NCI-H2227 treated with DMSO at 0.1 percent for 48 hours (cell line): ENCODE data around the gene BRPF1.
"Not testable (repeated sequence)": the region's sequence is repeated elsewhere in the genome, so short reads cannot be mapped to it uniquely, and the experiment has no call there.

ENCODE experiments used
- DNase-seq: peaks from one replicate; lab custom pipeline; 2025; lab: John Stamatoyannopoulos, UW

BRPF1 gene

DNA sequence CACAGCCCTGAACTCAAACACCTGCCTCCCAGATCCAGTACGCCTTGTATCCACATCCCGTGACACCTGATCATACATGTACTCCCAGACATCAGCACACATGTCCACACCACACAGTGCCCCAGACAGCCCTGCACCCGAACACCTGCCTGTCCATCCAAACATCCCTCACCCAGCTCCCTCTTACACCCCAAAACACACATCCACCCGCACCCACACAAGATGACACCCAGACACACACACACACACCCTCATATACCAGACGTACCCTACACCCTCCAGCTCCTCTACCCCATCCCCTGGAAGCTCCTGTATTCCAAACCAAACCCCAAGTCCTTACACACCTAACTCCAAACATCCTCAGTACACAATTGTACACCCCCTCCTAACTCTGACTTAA lies 37.5 kb downstream of the BRPF1 start:
- no peak for DNase-seq

DNA sequence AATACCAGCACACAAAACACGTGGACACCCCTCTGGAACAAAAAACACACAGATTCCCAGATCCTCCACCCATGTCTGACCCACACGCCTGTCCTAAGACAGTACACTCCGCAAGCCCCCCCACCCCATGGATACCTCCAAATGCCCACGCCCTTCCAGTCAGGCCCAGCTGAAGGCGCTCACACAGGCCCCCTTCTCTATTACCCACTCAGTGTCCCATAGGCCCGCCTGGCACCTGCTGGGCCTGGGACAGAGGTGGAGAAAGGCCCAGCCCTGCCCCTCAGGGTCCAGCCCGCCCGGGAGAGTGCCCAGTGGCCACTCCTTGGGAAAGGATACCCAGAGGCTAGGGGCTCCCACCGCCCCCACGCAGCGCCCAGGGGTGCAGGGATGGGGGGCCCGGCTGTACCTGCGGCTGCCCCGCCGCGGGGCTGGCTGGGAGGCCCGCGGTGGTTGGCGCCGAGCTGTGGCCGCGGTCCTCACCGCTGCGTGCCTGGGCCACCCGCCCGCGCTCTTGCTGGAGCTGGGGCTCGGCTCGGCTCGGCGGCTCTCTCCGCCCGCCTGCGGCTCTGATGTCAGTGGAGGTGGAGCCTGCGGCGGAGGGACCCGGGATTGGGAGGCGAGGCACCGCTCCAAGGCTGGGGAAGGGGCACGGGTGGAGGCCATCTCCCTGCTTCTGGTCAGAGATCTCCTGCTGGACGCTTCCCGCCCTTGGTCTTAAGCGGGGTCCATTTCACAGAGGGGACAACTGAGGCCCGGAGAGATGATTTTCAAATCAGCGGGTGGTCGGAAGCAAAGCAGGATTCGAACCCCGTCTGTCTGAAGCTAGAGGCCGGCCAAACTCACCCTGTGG lies 38.1 kb downstream of the BRPF1 start, which contains the start of gene CAMK1:
Gene CAMK1 (minus strand): TSS at position 522 of the 850 bp plus-strand sequence. CDS start 2,198 bp downstream, outside the sequence.
- peak; percentile 47 for DNase-seq

DNA sequence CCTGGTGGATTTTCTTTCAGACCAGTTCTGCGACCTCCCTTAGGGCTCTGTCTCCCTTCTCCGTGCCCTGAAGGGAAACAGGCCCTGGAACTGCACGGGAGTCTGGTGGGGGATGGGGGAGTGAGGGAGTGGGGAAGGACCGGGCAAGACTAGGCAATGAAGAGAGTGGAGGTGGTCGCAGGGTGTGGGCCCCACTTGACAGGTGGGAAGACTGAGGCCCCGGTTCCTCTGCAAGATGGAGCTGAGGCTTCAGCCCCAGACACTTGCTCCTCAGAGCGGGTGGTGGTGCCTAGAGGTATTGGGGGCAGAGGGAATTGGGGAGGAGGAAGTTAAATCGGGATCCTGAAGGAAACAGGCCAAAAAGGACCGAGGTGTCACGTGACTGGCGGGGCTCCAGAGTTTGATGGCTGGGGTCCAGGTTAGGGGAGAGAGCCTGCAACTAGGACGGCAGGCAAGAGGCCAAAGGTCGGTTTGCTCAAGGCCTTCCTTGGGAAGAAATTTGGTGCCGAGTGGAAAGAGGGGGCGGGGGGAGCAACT lies 38.8 kb downstream of the BRPF1 start:
- DNase-seq: no peak

DNA sequence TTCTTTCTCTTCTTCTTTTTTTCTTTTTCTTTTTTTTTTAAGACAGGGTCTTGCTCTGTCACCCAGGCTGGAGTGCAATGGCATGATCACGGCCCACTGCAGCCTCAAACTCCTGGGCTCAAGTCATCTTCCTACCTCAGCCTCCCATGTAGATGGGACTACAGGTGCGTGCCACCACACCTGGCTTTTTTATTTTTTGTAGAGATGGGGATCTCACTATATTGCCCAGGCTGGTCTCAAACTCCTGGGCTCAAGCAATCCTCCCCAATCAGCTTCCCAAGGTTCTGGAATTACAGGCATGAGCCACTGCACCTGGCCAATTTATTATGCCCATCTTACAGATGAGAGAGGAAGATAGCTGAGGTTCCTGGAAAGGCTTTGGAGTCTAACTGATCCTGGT lies 39.5 kb downstream of the BRPF1 start:
- DNase-seq: not testable (repeated sequence)

DNA sequence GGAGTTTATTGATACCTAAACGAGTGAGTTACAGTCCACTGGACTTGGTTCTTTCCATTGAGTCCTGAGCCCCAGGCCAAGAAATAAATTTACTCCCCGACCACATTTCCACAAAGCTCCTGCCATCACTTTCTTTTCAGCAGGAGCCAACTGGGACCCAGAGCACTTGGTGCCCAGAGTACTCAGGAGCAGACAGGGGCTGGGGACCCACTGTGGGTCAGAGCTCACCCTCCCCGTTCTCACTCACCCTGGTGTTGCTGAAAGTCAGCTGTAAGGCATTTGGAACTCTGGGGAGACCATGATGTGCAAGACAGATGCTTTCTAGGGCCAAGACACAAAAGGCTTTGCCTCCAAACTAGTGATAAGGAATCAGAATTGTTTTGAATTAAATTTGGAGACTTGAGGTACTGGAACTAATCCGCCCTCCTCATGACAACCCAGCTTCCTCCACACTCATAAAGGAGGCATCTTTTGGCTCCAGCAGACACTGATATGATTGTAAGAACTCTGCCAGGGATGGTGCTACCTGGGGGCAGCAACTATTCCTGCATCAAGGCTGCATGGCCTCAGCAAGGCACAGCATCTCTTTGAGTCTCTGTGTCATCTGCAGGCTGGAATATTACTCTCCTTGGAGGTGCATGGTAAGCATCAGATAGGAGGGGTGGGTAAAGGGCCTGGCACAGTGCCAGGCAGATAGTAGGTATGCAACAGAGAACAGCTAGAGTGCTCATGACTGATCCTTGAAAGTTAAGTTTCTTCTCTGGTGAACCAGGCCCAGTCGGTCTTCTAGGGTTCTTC lies 45.6 kb downstream of the BRPF1 start:
- no peak for DNase-seq

DNA sequence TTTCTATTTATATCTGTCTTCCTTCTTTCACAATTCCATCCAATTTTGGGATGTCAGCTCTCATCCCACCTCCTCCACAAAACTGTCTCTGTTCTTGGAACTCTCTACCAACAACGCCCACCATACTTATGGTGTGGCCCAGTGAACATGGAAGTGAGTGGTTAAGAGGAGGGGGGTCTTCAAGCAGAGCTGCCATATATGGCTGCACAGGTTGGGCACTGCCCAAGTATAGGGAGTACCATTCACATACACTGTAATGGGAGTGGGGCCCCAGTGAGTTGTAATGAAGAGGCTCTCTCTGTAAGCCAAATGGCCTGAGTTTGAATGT lies 46.1 kb downstream of the BRPF1 start:
- no peak for DNase-seq

DNA sequence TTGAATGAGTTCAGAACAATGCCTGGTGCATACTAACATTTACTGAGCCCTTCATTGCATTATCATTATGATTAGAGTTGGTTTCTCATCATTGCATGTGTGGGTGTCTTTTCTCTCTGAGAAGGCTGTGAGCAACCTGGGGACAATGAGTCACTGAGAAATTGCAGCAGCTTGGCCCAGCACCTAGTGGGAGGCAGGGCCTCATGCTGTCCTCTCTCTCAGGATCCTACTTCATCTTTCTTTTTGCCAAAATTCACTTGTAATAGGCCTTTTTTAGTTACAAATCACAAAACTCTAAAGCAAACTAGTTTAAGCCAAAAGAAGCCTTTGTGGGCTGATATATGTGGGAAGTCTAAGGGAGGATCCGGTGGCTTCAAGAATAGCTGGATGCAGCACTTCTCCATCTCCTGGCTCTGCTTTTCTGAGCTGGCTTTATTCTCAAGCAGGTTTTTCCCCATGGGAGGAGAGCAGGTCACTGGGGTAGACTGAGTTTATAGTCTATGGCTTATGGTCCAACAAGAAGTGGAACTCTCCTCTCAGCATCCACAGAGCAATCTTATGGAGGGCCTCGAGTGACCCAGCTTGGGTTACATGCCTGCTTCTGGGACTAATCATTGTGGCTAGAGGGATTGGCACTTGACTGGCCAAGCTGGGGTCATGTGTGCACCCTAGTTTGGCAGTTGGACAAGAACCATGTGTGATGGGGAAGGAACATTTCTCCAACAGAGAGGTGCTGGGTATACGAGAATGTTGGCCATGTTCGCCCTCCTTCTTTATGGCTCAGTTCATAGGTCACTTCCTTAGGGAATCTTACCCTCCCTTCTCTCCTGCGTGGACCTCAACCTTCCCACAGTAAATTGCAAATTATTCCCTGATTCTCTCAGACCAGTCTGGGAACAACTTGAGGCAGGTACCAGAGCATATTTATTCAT lies 46.9 kb downstream of the BRPF1 start:
- DNase-seq: no peak

DNA sequence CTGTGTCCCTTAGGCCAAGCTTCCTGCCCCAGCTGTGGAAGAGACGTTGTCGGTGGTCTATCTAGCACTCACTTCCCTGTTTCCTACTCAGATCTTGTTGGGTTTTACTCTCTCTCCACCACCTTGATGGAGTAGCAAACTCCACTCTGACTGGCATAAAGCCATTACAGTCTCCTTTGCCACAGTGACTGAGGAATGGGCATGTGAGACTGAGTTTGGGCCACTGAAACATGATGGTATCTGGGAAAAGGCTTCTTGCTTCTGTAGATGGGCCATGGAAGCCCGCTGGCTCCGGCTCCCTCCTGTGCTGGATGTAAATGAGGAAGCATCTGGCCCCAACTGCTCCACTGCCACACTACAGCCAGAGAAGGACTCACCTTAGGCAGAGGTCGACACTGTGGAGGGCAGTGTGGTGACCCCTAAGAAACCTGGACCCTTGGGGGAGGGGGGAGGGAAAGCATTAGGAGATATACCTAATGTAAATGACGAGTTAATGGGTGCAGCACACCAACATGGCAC lies 47.6 kb downstream of the BRPF1 start:
- no peak for DNase-seq

DNA sequence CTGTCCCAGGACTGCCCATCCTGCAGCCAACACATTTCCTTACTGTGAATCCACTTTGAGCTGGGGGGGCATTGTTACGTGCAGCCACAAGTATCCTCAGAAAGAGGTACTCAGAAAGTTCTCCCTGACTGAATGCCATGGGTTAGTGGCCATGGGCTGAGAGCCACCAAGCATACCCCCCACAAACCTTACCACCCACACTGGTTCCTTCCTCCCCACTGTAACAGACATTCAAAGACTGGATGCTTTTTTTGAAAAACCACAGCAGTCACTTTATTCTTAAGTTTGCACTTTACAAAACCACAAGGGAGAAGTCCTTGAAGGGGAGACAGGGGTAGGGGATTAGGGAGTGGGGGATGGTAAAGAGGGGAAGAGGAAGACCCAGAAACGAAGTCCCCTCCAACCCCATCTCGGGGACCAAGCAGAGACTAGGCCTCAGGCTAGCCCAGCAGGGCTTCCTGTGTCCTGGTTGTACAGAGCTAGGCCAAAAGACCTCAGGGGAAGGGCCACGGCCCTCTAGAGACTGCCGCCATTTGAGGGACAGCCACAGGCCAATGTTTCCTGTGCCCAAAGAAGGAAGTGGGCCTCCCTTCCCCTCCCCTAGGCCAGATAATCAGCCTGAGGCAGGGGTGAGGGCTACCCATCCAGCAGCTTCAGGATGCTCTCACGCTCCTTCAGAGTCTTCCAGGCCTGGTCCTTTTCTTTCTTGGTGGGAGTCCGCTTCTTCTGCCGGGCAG lies 48.4 kb downstream of the BRPF1 start:
- no peak for DNase-seq

DNA sequence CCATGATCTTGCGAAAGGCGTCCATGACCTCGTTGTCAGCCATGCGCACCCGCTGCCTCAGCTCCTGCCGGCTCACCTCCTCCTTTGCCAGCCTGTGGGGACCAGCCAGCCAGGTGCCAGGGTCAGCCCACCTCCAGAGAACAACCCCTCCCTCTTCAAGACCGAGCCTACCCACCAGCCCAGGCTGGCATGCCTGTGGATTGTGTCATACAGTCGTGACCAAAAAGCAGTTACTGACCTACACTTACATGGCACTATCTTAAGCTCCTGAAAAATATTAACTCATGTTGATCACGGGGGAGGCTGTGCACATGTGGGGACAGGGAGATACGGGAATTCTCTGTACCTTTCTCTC lies 48.9 kb downstream of the BRPF1 start:
- DNase-seq: no peak

DNA sequence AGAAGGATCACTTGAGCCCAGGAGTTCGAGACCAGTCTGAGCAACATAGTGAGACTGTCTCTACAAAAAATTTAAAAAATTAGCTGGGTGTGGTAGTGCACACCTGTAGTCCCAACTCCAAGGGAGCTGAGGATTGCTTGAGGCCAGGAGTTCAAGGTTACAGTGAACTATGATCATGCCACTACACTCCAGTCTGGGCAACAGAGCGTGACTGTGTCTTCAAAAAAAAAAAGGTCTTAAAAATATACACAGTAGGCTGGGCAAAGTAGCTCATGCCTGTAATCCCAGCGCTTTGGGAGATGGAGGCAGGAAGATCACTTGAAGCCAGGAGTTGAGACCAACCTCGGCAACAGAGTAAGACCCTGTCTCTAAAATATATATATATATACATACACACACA lies 49.4 kb downstream of the BRPF1 start:
- no peak for DNase-seq

DNA sequence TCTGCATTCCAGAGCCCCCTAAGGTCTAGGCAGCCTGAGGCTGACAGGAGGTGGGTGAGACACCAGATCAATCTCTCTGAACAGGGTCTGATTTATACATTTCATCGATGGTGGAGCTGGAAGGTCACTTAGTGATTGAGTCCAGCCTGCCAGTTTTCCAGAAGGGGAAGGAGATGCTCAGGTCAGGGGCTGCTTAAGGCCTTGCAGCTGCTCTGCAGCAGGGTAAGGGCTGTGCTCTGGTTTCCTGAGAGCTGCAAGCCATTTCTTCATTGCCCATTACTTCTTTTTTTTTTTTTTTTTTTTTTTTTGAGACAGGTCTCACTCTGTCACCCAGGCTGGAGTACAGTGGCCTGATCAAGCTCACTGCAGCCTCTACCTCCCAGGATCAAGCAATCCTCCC lies 50.0 kb downstream of the BRPF1 start:
- no peak for DNase-seq

DNA sequence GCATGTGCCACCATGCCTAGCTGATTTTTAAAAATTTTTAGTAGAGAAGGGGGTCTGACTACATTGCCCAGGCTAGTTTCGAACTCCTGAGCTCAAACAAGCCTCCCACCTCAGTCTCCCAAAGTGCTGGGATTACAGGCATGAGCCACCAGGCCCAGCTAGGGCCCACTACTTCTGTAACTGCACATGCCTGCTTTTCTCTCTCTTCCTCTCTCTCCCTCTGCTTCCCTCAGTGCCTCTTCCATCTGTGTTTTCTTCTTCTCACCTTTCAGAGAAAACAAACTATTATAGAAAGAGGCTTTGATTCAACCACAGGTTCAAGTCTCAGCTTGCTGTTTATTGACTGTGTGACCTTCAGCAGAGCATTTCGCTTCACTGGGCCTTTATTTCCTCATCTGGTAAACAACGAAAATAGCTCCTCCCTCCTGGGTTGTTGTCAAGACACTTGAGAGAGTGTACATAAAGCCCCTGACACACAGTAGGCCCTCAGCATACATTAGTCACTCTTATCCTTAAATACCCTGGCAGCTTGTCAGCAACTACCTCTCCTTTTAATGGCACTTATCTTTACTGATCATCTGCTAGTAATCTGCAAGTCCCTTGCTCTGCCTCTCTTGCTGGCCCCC lies 50.6 kb downstream of the BRPF1 start:
- no peak for DNase-seq

DNA sequence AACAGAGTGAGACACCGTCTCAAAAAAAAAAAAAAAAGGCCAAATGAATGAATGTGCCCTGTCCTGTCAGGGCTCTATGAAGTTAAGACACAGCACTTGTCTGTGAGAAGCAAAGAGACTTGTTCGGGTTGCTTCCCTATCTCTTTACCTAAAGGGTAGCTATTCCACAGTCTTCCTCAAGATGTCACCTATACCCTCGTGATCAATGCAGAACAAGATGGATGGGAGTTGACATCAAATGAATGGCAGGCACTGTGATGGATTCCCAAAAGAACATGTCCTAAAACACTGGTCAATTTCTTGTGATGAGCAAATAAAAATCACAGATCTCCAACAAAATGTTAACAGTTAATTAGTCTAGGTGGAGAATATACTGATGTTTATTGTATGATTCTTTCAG lies 51.2 kb downstream of the BRPF1 start:
- no peak for DNase-seq

DNA sequence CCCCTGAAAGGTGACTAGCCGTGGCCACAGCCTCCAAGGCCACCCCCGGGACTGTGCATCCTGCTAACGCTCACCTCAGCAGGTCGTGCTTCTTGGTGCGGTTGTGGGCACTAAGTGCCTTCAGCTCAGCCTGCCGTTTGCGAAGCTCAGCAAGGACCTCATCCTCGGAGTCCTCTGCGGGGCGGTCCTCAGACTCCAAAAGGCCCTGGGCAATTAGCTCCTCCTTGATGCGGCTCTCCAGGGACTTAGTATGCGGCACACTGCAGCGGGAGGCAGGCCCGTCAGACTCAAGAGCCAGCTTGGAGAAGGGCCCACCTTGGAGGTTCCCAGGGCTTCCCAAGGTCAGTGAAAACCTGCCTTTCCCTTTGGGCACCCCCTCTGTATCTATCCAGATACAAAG lies 52.4 kb downstream of the BRPF1 start:
- no peak for DNase-seq

DNA sequence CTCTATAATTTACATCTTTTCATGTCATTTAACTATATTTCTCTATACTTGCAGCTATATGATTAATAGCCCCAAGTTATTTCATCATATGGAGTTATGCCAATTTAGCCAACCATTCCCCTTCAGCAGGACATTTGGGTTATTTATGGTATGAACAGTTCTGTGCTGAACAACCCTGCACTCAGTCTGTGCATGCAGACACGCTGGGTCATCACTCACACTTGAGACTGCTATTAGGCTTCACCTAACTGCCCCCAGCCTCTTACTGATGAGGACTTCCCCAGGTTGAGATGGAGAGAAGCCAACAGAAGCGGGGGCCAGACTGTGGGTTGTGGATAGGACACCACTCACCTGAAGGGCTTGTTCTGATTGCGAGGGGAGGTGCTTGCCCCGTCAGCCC lies 53.4 kb downstream of the BRPF1 start:
- DNase-seq: peak; percentile 4

DNA sequence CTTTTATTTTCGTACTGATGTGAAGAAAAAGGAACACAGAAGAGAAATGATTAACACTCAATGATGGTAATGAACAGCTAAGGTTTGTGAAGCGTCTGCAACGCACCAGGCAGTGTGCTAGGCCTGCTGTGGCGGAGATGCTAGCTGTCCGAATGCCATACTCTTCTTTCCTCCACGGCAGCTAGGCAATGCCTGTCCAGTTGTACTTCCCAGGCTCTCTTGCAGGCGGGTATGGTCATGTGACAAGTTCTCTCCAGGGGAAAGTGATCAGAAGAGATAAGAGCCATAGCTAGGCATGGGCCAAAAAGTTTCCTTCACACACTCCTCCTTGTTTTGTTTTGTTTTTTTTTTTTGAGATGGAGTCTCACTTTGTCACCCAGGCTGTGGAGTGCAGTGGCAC lies 54.1 kb downstream of the BRPF1 start:
- no peak for DNase-seq

DNA sequence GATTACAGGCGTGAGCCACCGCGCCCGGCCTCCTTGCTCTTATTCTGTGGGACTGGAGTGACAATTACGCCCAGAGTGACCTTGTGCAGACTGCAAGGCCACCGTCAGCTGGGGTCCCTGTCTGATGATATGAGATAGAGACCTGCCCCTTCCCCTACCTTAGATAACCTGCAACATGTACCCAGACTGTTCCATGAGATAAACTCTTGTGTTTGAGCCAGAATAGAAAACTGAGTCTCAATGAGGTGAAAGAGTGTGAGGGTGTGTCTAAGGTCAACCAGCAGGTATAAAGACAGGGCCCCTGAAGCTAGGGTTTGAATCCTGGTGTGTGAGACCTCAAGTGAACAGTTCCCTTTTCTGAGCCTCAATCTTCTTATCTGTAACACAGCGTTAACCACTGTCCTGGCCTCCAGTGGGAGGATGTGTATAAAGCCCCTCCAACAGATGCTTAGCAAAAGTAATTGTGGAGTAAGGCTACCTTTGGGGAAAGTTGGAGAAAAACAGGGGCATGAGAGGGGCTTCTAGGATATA lies 54.7 kb downstream of the BRPF1 start:
- DNase-seq: no peak

DNA sequence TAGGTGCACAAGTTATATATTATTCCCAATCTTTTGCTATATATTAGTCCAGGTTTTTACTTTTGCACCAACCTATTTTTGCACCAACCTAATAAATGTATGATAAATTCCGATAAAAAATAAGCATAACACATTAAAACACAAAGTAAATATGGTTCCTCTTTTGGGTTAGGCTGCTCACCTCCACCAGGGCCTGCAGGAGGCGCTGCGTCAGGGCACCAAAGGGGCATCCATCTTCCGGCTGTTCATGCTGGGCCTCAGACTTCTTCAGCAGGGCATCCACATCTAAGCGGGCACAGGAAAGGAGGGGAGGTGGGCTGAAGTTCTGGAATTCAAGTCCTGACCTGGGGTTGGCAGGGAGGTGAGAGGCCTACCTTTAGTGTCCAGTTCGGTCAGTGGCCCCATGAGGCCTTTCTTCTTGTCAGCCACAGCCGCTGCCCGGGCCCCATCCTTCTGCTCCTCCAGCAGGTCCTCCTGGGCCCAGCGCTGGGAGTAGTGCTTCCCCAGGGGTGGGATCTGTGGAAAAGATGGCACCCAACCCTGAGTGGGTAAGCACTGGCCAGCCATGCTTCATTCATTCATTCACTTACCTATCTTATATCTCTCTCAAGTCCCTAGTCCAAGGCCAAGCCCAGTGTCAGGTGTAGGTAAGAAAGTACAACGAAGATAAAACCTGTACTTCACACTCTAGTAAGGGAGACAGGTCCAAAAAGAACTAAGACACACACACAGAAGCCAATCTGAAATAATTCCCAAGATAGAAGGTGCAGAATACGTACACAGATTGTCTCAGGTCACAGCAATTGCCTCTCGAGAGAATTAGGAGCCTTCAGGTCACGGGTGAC lies 55.5 kb downstream of the BRPF1 start:
- DNase-seq: no peak
